ENCODE measurements around the gene TRIM37.

GRCh38 chr17:58982626-58983025, 124.1 kb downstream of the TRIM37 start:
- TF ChIP-seq CTCF (IDR thresholded peaks at IDR 0.05): no peak
- no peak for TF ChIP-seq POLR2A (IDR thresholded peaks at IDR 0.05)
